ENCODE results near the gene OR6C4.
"Not testable (repeated sequence)": the region's sequence is repeated elsewhere in the genome, so short reads cannot be mapped to it uniquely, and the experiment has no call there.

OR6C4 gene

GRCh38 chr12:55549302-55549701, at the start of gene OR6C4:
Gene OR6C4 (plus strand): TSS chr12:55549602. CDS start chr12:55551227, 1,625 bp downstream.
- no peak for DNase-seq (ENCODE audit: low spot score)

- no peak for DNase-seq (ENCODE audit: low spot score)
Observed at GRCh38 chr12:55499810-55500252, 49.6 kb upstream of the OR6C4 start.

- DNase-seq (ENCODE audit: low spot score) = no peak
Observed at GRCh38 chr12:55501601-55502000, 47.8 kb upstream of the OR6C4 start.

GRCh38 chr12:55515696-55516095, 33.7 kb upstream of the OR6C4 start:
- DNase-seq (ENCODE audit: low spot score) = no peak

- DNase-seq (ENCODE audit: low spot score) = no peak
Observed at GRCh38 chr12:55516391-55516790, 33.0 kb upstream of the OR6C4 start.

GRCh38 chr12:55548235-55548634, 1.2 kb upstream of the OR6C4 start:
- DNase-seq (ENCODE audit: low spot score) = not testable (repeated sequence)

- DNase-seq (ENCODE audit: low spot score) = no peak
Observed at GRCh38 chr12:55548756-55549155, 646 bp upstream of the OR6C4 start.

- no peak for DNase-seq (ENCODE audit: low spot score)
Observed at GRCh38 chr12:55554296-55554695, 4.9 kb downstream of the OR6C4 start.

- DNase-seq (ENCODE audit: low spot score) = not testable (repeated sequence)
Observed at GRCh38 chr12:55570060-55570459, 20.7 kb downstream of the OR6C4 start.

GRCh38 chr12:55570689-55571088, 21.3 kb downstream of the OR6C4 start:
- not testable (repeated sequence) for DNase-seq (ENCODE audit: low spot score)

GRCh38 chr12:55572168-55572567, 22.8 kb downstream of the OR6C4 start, which contains the start of gene OR2AP1:
Gene OR2AP1 (plus strand): TSS chr12:55572468. CDS start chr12:55574415, 1,947 bp downstream.
- DNase-seq (ENCODE audit: low spot score) = no peak

- DNase-seq (ENCODE audit: low spot score) = no peak
Observed at GRCh38 chr12:55582066-55582465, 32.7 kb downstream of the OR6C4 start.

- no peak for DNase-seq (ENCODE audit: low spot score)
Observed at GRCh38 chr12:55585817-55586216, 36.4 kb downstream of the OR6C4 start.

GRCh38 chr12:55590152-55590551, 40.8 kb downstream of the OR6C4 start:
- not testable (repeated sequence) for DNase-seq (ENCODE audit: low spot score)

Measured in CD4-positive, alpha-beta T cell treated with Interleukin-6 at 100 ng/mL for 8 hours (primary cell).